ENCODE data around the gene EARS2.

The EARS2 gene

DNA sequence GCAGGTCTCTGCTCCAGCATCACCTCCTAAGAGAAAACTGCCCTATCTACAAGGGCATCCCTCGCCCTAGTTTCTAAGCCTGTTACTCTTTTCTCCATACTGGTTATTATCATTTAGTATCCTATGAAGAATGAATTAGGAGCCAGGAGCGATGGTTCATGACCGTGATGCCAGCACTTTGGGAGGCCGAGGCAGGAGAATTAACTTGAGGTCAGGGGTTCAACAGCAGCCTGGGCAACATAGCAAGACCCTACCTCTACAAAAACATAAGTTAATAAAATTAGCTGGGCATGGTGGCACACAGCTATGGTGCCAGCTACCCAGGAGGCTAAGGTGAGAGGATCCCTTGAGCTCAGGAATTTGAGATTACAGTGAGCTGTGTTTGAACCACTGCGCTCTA is 7.2 kb downstream of the EARS2 start:
- TF ChIP-seq, protein P1, sequence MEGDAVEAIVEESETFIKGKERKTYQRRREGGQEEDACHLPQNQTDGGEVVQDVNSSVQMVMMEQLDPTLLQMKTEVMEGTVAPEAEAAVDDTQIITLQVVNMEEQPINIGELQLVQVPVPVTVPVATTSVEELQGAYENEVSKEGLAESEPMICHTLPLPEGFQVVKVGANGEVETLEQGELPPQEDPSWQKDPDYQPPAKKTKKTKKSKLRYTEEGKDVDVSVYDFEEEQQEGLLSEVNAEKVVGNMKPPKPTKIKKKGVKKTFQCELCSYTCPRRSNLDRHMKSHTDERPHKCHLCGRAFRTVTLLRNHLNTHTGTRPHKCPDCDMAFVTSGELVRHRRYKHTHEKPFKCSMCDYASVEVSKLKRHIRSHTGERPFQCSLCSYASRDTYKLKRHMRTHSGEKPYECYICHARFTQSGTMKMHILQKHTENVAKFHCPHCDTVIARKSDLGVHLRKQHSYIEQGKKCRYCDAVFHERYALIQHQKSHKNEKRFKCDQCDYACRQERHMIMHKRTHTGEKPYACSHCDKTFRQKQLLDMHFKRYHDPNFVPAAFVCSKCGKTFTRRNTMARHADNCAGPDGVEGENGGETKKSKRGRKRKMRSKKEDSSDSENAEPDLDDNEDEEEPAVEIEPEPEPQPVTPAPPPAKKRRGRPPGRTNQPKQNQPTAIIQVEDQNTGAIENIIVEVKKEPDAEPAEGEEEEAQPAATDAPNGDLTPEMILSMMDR (IDR thresholded peaks at IDR 0.05) = no peak

DNA sequence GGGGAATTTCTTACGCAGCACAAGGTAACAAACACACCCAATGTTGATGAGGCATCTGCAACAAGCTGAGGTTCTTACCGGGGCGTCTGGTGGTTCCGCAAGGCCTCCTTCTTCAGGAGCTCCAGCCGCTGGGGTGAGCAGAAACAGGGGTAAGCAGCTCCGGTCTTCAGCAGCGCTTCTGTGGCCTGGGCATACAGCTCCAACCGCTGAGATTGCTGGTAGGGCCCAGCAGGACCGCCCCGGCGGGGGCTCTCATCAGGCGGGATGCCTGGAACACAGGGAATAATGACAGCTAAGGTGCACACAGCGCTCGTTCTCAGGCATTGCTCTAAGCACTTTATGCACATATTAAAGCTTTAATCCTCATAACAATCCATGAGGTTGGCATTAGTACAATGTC is 12.7 kb downstream of the EARS2 start:
- TF ChIP-seq, protein P1 (IDR thresholded peaks at IDR 0.05) = no peak

DNA sequence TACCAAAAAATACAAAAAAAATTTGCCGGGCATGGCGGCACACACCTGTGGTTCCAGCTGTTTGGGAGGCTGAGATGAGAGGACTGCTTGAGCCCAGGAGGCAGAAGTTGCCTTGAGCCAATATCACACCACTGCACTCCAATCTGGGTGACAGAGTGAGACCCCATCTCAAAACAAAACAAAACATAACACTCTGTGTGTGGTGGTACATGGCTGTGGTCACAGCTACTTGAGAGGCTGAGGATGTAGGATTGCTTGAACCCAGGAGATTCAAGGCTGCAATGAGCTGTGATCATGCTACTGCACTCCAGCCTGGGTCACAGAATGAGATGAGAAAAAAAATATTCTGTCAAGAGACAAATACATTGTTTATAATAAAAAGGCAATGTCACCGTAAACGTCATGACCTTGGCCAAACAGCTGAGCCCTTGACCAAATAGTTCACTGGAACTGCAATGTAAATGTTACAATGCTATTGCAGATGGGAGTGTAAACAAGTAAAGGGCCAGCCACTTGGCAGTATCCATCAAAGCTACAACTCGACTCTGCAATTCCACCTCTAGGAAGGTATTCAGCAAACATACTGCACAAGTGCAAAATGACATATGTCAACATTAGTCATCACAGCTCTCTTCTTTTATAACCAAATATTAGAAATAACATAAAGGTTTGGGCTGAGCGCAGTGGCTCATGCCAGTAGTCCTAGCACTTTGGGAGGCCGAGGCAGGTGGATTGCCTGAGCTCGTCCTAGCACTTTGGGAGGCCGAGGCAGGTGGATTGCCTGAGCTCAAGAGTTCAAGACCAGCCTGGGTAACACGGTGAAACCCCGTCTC is 16.9 kb downstream of the EARS2 start:
- TF ChIP-seq, protein P1 (IDR thresholded peaks at IDR 0.05) = no peak

DNA sequence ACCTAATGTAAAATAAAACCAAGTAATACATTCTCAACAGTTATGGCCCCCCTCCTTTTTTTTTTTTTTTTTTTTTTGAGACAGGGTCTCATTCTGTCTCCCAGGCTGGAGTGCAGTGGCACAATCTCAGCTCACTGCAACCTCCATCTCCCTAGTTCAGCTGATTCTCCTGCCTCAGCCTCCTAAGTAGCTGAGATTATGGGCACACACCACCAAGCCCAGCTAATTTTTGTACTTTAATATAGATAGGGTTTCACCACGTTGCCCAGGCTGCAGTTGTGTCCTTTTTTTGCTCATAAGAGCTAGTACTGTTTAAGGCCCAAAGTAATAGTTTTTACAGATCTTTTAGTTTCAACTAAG is 18.3 kb downstream of the EARS2 start:
- TF ChIP-seq, protein P1 (IDR thresholded peaks at IDR 0.05) = no peak

DNA sequence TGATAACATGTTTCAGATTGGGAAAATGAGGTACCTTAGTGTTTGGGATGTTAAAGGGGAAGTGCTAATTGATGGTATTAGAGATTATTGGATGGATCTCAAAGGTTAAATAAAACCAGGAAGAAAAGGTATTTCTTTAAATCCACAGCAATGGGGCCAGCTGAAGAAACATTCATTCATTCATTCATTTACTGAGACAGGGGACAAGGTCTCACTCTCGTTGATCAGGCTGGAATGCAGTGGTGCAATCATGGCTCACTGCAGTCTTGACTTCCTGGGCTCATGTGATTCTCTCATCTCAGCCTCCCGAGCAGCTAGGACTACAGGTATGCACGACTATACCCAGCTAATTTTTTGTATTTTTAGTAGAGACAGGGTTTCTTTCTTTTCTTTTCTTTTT is 19.8 kb downstream of the EARS2 start:
- TF ChIP-seq, protein P1 (IDR thresholded peaks at IDR 0.05) = no peak

DNA sequence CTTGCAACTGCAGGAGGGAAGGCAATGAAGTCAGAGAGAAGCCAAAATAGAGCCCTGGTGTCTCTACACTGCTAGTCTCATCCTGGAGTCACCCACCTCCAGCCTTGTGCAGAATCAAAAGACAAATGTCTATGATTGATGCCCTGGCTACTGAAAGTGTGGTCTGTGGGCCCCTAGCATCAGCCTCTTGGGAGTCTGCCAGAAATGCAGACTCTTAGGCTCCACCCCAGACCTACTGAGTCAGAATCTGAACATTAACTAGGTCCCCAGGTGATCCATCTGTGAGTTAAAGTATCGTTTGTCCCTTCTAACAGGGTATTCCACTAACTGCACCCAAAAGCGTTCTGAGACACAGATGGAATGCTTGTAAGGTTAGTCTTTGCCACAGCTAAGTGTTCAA is 21.2 kb downstream of the EARS2 start:
- TF ChIP-seq, protein P1 (IDR thresholded peaks at IDR 0.05) = no peak

DNA sequence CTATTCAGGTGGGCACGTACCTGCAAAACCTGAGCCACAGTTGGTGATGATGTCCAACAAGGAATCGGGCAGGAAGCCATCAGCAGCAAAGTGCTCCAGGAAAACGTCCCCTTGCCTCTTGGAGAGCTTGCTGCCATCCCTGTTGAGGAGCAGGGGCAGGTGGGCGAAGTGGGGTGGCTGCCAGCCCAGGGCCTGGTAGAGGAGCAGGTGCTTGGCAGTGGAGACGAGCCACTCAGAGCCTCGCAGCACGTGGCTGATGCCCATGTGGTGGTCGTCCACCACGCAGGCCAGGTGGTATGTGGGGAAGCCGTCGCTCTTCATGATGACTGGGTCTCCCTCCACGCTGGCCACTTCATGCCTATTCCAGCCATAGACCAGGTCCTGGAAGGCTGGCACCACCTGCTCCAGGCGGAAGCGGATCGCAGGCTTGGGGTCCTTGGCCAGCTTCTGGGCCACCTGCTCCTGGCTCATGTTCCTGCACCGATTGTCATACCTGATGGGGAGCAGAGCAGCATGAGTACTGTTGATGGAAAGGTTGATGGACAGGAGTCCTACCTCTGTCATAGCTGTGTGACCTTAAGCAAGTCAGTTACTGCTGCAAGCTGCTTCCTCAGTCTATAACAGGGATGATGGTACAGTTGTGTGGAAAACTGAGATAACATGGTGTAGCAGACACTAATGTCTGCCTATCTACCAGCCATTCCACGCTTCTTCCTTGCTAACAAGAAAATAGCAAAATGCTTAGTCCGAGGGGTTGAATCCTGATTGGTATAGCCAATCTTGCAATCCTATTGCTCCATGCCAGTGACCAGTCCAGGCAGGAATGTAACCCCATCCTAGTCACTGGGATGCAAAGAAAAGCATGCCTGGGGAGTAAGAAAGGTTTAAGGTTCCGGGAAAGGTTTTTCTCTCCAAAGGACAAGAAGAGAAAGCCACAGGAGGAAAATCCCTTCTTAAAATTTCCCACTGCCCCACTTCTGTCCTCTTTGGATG is 22.0 kb downstream of the EARS2 start:
- TF ChIP-seq, protein P1 (IDR thresholded peaks at IDR 0.05) = no peak

All from LNCAP (cell line).